IMR-90 (cell line): ENCODE measurements around the gene C10orf105. TPM values are rescaled to one million over a fixed set of nuclear protein-coding genes. Genes with fewer than 3 reads are reported as not detected.

Experiments
- ATAC-seq: fragments of 200-7000 bp; cut with Tn5 transposase; 2 replicates; pipeline ENCODE4 v1.9.1; 2020; ENCODE audit warnings: low read depth, mild to moderate bottlenecking, moderate library complexity
- BruUV-seq: library from RNA; stranded (reverse); fragments of 400-500 nt; replicated peaks from 2 replicates; lab custom pipeline; 2021; lab: Mats Ljungman, UMichigan
- CTCF ChIA-PET: fragments of 300-600 bp; formaldehyde crosslinking; extraction: SDS; loops from one replicate; lab custom pipeline; 2021; ENCODE audit warnings: antibody characterized with exemption; lab: Yijun Ruan, JAX
- POLR2A ChIA-PET: fragments of 300-600 bp; sonication (Branson Sonifier 250); formaldehyde crosslinking; loops from one replicate; lab custom pipeline; 2022; ENCODE audit warnings: antibody characterized with exemption; ENCODE audit not compliant: unreplicated experiment; lab: Charles Lee
- DNase-seq: peaks from one replicate; pipeline ENCODE4 v3.0.0; 2013
- H2AFZ ChIP-seq: replicated peaks from 2 replicates; pipeline ENCODE3; 2013; ENCODE audit warnings: low read length, mild to moderate bottlenecking; ENCODE audit not compliant: poor library complexity
- H2AK5ac ChIP-seq: 2 replicates; pipeline ENCODE4 v1.6.1; 2013; ENCODE audit warnings: low read depth, low read length, inconsistent platforms
- H2AK9ac ChIP-seq: replicated peaks from 2 replicates; pipeline ENCODE3; 2013; ENCODE audit warnings: mild to moderate bottlenecking, low read depth, low read length, moderate library complexity; ENCODE audit not compliant: poor library complexity
- H2BK120ac ChIP-seq: 2 replicates; pipeline ENCODE4 v1.6.1; 2013; ENCODE audit warnings: low read depth, low read length, inconsistent platforms
- H2BK15ac ChIP-seq: 3 replicates; pipeline ENCODE4 v1.6.1; 2013; ENCODE audit warnings: low read depth, low read length, inconsistent platforms
- H2BK20ac ChIP-seq: 2 replicates; pipeline ENCODE4 v1.6.1; 2013; ENCODE audit warnings: low read depth, mild to moderate bottlenecking, inconsistent platforms, low read length, moderate library complexity
- H2BK5ac ChIP-seq: 2 replicates; pipeline ENCODE4 v1.6.1; 2013; ENCODE audit warnings: mild to moderate bottlenecking, low read depth, low read length, inconsistent platforms; ENCODE audit not compliant: poor library complexity, severe bottlenecking
- H3K14ac ChIP-seq: replicated peaks from 2 replicates; pipeline ENCODE4 v1.6.1; 2013; ENCODE audit warnings: low read depth, low read length, inconsistent platforms
- H3K18ac ChIP-seq: 2 replicates; pipeline ENCODE4 v1.6.1; 2013; ENCODE audit warnings: low read depth, low read length, control low read depth
- H3K23ac ChIP-seq: 2 replicates; pipeline ENCODE4 v1.6.1; 2013; ENCODE audit warnings: low read depth, low read length, inconsistent platforms
- H3K27ac ChIP-seq: 2 replicates; pipeline ENCODE4 v1.5.1; 2013; ENCODE audit warnings: mild to moderate bottlenecking, control low read depth, low read length; ENCODE audit not compliant: insufficient read depth
- H3K27me3 ChIP-seq: 2 replicates; pipeline ENCODE4 v1.6.1; 2013; ENCODE audit warnings: low read length; ENCODE audit not compliant: control insufficient read depth, insufficient read depth
- H3K36me3 ChIP-seq: 2 replicates; pipeline ENCODE4 v1.6.1; 2013; ENCODE audit warnings: low read length, mixed read lengths; ENCODE audit not compliant: control insufficient read depth, insufficient read depth
- H3K4ac ChIP-seq: 2 replicates; pipeline ENCODE4 v1.6.1; 2013; ENCODE audit warnings: low read depth, low read length, inconsistent platforms
- H3K4me1 ChIP-seq: 2 replicates; pipeline ENCODE4 v1.6.1; 2013; ENCODE audit warnings: low read length, mixed read lengths; ENCODE audit not compliant: control insufficient read depth, insufficient read depth
- H3K4me2 ChIP-seq: 2 replicates; pipeline ENCODE4 v1.6.1; 2013; ENCODE audit warnings: low read depth, mild to moderate bottlenecking, control low read depth, low read length, moderate library complexity
- H3K4me3 ChIP-seq: 2 replicates; pipeline ENCODE4 v1.5.1; 2013; ENCODE audit warnings: low read depth, mild to moderate bottlenecking, control low read depth, low read length, moderate library complexity; ENCODE audit not compliant: insufficient read depth
- H3K56ac ChIP-seq: 2 replicates; pipeline ENCODE4 v1.6.1; 2013; ENCODE audit warnings: low read length, inconsistent platforms; ENCODE audit not compliant: insufficient read depth; ENCODE audit errors: extremely low read depth
- H3K79me1 ChIP-seq, 2 experiments: 2 replicates each; pipeline ENCODE4 v1.6.1; 2013; ENCODE audit warnings: low read length in 2 of 2, inconsistent platforms in 1 of 2, low read depth in 1 of 2
- H3K9ac ChIP-seq: 2 replicates; pipeline ENCODE4 v1.6.1; 2013; ENCODE audit warnings: low read depth, low read length, control low read depth
- H3K9me1 ChIP-seq: 2 replicates; pipeline ENCODE4 v1.6.1; 2013; ENCODE audit warnings: low read length, inconsistent platforms; ENCODE audit not compliant: insufficient read depth
- H3K9me3 ChIP-seq: 2 replicates; pipeline ENCODE4 v1.6.1; 2013; ENCODE audit warnings: low read length; ENCODE audit not compliant: control insufficient read depth, insufficient read depth
- H4K20me1 ChIP-seq: 2 replicates; pipeline ENCODE4 v1.6.1; 2013; ENCODE audit warnings: low read length, inconsistent platforms; ENCODE audit not compliant: insufficient read depth
- H4K5ac ChIP-seq: 2 replicates; pipeline ENCODE4 v1.6.1; 2013; ENCODE audit warnings: mild to moderate bottlenecking, low read depth, low read length, control low read depth
- H4K8ac ChIP-seq, 2 experiments: 2 replicates each; pipeline ENCODE4 v1.6.1; 2013; ENCODE audit warnings: low read depth in 2 of 2, low read length in 2 of 2, control low read depth in 1 of 2, inconsistent platforms in 1 of 2
- H4K91ac ChIP-seq: 2 replicates; pipeline ENCODE4 v1.6.1; 2013; ENCODE audit warnings: low read depth, low read length, inconsistent platforms; ENCODE audit not compliant: insufficient read depth
- BHLHE40 ChIP-seq: fragments of 150-350 bp; IDR thresholded peaks from 2 replicates; pipeline ENCODE4 v1.6.1; 2016; ENCODE audit warnings: mild to moderate bottlenecking, low read depth, low read length
- CEBPB ChIP-seq: IDR thresholded peaks from 2 replicates; pipeline ENCODE4 v1.6.1; 2012; ENCODE audit warnings: low read depth, low read length, improper control_type of control experiment
- CHD1 ChIP-seq: IDR thresholded peaks from 2 replicates; pipeline ENCODE4 v1.6.1; 2012; ENCODE audit warnings: low read depth, low read length, improper control_type of control experiment
- FOS ChIP-seq: fragments of 150-350 bp; IDR thresholded peaks from 2 replicates; pipeline ENCODE4 v1.6.1; 2016; ENCODE audit warnings: low read depth, low read length
- MAFK ChIP-seq: IDR thresholded peaks from 2 replicates; pipeline ENCODE4 v1.6.1; 2012; ENCODE audit warnings: low read depth, low read length, improper control_type of control experiment
- MAZ ChIP-seq: IDR thresholded peaks from 2 replicates; pipeline ENCODE4 v1.6.1; 2012; ENCODE audit warnings: low read depth, mild to moderate bottlenecking, low read length, improper control_type of control experiment, moderate library complexity, borderline replicate concordance
- MXI1 ChIP-seq: IDR thresholded peaks from 2 replicates; pipeline ENCODE4 v1.6.1; 2012; ENCODE audit warnings: low read depth, mild to moderate bottlenecking, low read length, moderate library complexity, borderline replicate concordance
- NFE2L2 ChIP-seq: fragments of 150-350 bp; IDR thresholded peaks from 2 replicates; pipeline ENCODE4 v1.6.1; 2016; ENCODE audit warnings: low read depth, mild to moderate bottlenecking, low read length
- POLR2A ChIP-seq: IDR thresholded peaks from 2 replicates; pipeline ENCODE4 v1.6.1; 2012; ENCODE audit warnings: mild to moderate bottlenecking, low read depth, low read length
- RAD21 ChIP-seq: IDR thresholded peaks from 2 replicates; pipeline ENCODE4 v1.6.1; 2012; ENCODE audit warnings: low read length, improper control_type of control experiment
- RCOR1 ChIP-seq: IDR thresholded peaks from 2 replicates; pipeline ENCODE4 v1.6.1; 2012; ENCODE audit warnings: mild to moderate bottlenecking, low read length, improper control_type of control experiment; ENCODE audit not compliant: insufficient replicate concordance
- RFX5 ChIP-seq: IDR thresholded peaks from 2 replicates; pipeline ENCODE4 v1.8.0; 2012; ENCODE audit warnings: low read depth, mild to moderate bottlenecking, low read length, moderate library complexity
- SMC3 ChIP-seq: fragments of 150-350 bp; IDR thresholded peaks from 2 replicates; pipeline ENCODE4 v1.6.1; 2016; ENCODE audit warnings: low read depth, mild to moderate bottlenecking, antibody characterized with exemption, low read length, moderate library complexity
- whole genome bisulfite sequencing, 2 experiments: methylation state at CpG; one replicate each; pipeline versions ENCODE4 v1.1.5 to v1.1.7; 2013; ENCODE audit warnings: missing lambda C conversion rate in 2 of 2; ENCODE audit not compliant: insufficient read length in 1 of 2; ENCODE audit errors: extremely low coverage in 2 of 2; 5-methylcytosine and 5-hydroxymethylcytosine counted together
- dilution Hi-C: fragments of 300-500 bp; cut with HindIII; formaldehyde crosslinking; loops from one replicate; pipeline ENCODE4 v1.14.3; 2018; ENCODE audit warnings: low sequenced_read_pairs; ENCODE audit not compliant: unreplicated experiment
- in situ Hi-C: fragments of 300-500 bp; cut with MboI; formaldehyde crosslinking; loops from 3 replicates; pipeline ENCODE4 v1.14.3; 2019; ENCODE audit warnings: low sequenced_read_pairs, inconsistent platforms, mixed read lengths
- intact Hi-C: fragments of 100-400 bp; cut with micrococcal nuclease; formaldehyde crosslinking; loops from 2 replicates; pipeline ENCODE4 v1.10.0; 2022
- polyA plus RNA-seq, 3 experiments: library from polyadenylated mRNA; depleted of rRNA; stranded (reverse); fragments of >200 nt; gene quantifications; 2 replicates each; pipeline ENCODE4 v1.2.3, GENCODE V29; 2012; ENCODE audit warnings: low replicate concordance in 1 of 3
- total RNA-seq: library from RNA; depleted of rRNA; stranded (reverse); fragments of >200 nt; gene quantifications from 2 replicates; pipeline ENCODE4 v1.2.3, GENCODE V29; 2012
- TF ChIP-seq, protein P1 (sequence below): conservative IDR thresholded peaks from 2 replicates; pipeline ENCODE4 v1.5.1; 2012; ENCODE audit warnings: mild to moderate bottlenecking, low read depth, low read length, improper control_type of control experiment
- TF ChIP-seq, protein P2 (sequence below): fragments of 150-350 bp; IDR thresholded peaks from 2 replicates; pipeline ENCODE4 v1.6.1; 2016; ENCODE audit warnings: low read depth, mild to moderate bottlenecking, low read length, moderate library complexity, borderline replicate concordance
- TF ChIP-seq, protein P3 (sequence below): fragments of 150-350 bp; IDR thresholded peaks from 2 replicates; pipeline ENCODE4 v1.6.1; 2017; ENCODE audit warnings: mild to moderate bottlenecking, antibody characterized with exemption, low read length, low read depth

The C10orf105 gene
- total and polyA plus RNA-seq, 2 of the 4 experiments (the other 2 are of a cell fraction) = under 0.01 TPM; not detected in 1

DNA sequence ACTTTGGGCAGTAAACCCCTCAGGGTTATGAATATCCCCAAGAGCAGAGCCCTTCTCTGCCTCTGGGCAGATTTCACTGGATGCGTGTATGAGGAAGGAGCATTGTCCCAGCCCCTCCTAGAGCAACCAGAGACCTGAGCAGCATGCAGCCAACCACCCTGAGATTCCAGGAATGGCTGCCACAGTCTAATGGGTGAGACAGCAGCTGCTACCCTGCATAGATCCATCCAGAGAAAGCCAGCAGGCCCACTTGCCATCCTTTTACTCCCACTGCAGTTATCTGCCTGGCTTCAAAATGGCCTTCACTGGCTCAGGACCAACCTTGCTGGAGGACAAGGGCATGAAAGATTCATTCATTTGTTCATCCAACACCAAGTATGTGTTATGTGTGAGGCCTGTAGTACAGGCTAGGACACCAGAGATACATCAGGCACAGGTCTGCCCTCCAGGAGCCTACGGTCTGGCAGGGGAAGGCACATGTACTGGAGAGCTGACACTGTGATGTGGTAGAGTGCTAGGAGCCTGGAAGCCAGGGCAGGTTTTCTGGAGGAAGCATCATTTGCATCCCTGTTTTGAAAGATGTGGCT, 26.2 kb upstream of the C10orf105 start:
- Histone ChIP-seq H3K27ac (no peak overlapping the region), H3K27me3 (peaks cover 7% of the 10 kb centered on the region), H3K18ac (no peak overlapping the region), H3K9me1 (no peaks in the 10 kb centered on the region), H4K20me1 (no peaks in the 10 kb centered on the region; the same call in 1 of the 2 replicates), H3K56ac (no peak overlapping the region), H3K79me1 (no peaks in the 10 kb centered on the region), H2AK9ac (no peak overlapping the region), H2BK15ac (no peak overlapping the region), H2BK20ac (no peak overlapping the region), H4K8ac (no peak overlapping the region), H3K4me2 (no peak overlapping the region), H3K4me3 (no peak overlapping the region), H2AK5ac (no peak overlapping the region), H3K4me1 (no peaks in the 10 kb centered on the region), H4K5ac (no peak overlapping the region), H3K4ac (no peak overlapping the region), H2BK5ac (no peak overlapping the region), H4K91ac (no peak overlapping the region), H2BK120ac (no peak overlapping the region), H3K14ac (no peak overlapping the region), H2AFZ (no peak overlapping the region), H3K9me3 (peaks cover 2% of the 10 kb centered on the region; the same call in 1 of the 2 replicates), H3K23ac (no peak overlapping the region), H3K36me3 (peaks cover 5% of the 10 kb centered on the region; the same call in 1 of the 2 replicates), H3K9ac (no peak overlapping the region)
- no TSS peak for BruUV-seq
- ATAC-seq (no peak), DNase-seq (no peak)
- WGBS, 2 experiments = 80% methylated on average over 1 of the region's 2 CpGs; no CpG with 5 or more reads in 1 of the 2 experiments
- in situ Hi-C loops (no loop called here), intact Hi-C loops (no loop called here), dilution Hi-C loops (no loop called here)
- ChIA-PET POLR2A (no interaction called here), CTCF (no interaction called here)
- TF ChIP-seq NFE2L2 (no peak), RCOR1 (no peak), RFX5 (no peak), FOS (no peak), MAFK (no peak), BHLHE40 (no peak), SMC3 (no peak), MAZ (no peak), CHD1 (no peak), CEBPB (no peak), RAD21 (no peak), POLR2A (no peak), MXI1 (no peak)
- TF ChIP-seq, protein P1, sequence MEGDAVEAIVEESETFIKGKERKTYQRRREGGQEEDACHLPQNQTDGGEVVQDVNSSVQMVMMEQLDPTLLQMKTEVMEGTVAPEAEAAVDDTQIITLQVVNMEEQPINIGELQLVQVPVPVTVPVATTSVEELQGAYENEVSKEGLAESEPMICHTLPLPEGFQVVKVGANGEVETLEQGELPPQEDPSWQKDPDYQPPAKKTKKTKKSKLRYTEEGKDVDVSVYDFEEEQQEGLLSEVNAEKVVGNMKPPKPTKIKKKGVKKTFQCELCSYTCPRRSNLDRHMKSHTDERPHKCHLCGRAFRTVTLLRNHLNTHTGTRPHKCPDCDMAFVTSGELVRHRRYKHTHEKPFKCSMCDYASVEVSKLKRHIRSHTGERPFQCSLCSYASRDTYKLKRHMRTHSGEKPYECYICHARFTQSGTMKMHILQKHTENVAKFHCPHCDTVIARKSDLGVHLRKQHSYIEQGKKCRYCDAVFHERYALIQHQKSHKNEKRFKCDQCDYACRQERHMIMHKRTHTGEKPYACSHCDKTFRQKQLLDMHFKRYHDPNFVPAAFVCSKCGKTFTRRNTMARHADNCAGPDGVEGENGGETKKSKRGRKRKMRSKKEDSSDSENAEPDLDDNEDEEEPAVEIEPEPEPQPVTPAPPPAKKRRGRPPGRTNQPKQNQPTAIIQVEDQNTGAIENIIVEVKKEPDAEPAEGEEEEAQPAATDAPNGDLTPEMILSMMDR = no peak
- TF ChIP-seq, protein P2, sequence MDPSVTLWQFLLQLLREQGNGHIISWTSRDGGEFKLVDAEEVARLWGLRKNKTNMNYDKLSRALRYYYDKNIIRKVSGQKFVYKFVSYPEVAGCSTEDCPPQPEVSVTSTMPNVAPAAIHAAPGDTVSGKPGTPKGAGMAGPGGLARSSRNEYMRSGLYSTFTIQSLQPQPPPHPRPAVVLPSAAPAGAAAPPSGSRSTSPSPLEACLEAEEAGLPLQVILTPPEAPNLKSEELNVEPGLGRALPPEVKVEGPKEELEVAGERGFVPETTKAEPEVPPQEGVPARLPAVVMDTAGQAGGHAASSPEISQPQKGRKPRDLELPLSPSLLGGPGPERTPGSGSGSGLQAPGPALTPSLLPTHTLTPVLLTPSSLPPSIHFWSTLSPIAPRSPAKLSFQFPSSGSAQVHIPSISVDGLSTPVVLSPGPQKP = no peak
- TF ChIP-seq, protein P3, sequence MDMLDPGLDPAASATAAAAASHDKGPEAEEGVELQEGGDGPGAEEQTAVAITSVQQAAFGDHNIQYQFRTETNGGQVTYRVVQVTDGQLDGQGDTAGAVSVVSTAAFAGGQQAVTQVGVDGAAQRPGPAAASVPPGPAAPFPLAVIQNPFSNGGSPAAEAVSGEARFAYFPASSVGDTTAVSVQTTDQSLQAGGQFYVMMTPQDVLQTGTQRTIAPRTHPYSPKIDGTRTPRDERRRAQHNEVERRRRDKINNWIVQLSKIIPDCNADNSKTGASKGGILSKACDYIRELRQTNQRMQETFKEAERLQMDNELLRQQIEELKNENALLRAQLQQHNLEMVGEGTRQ = no peak
